Esophagus (tissue), 2 donors: Measurements from ENCODE around the gene FCGR3B. TPM values are rescaled to one million over a fixed set of nuclear protein-coding genes. Genes with fewer than 3 reads are reported as not detected.
"Not testable (repeated sequence)": the region's sequence is repeated elsewhere in the genome, so short reads cannot be mapped to it uniquely, and the experiment has no call there.

Experiments used
- H3K27ac ChIP-seq, 2 donors: one replicate each; pipeline ENCODE4 v1.5.1; 2013; ENCODE audit warnings: low read depth in 2 of 2, mild to moderate bottlenecking in 2 of 2, inconsistent platforms in 1 of 2, low read length in 1 of 2, moderate library complexity in 1 of 2
- H3K27me3 ChIP-seq, 2 donors: one replicate each; pipeline ENCODE4 v1.6.1; 2013; ENCODE audit warnings: low read length in 2 of 2, control low read depth in 1 of 2, mild to moderate bottlenecking in 1 of 2; ENCODE audit not compliant: insufficient read depth in 2 of 2, control insufficient read depth in 1 of 2
- H3K36me3 ChIP-seq, 2 donors: one replicate each; pipeline ENCODE4 v1.6.1; 2013; ENCODE audit warnings: low read length in 1 of 2; ENCODE audit not compliant: control insufficient read depth in 2 of 2, insufficient read depth in 2 of 2
- H3K4me1 ChIP-seq, 2 donors: one replicate each; pipeline ENCODE4 v1.6.1; 2013; ENCODE audit warnings: low read length in 1 of 2; ENCODE audit not compliant: control insufficient read depth in 2 of 2, insufficient read depth in 2 of 2
- H3K4me3 ChIP-seq, 2 donors: one replicate each; pipeline ENCODE4 v1.5.1; 2013; ENCODE audit warnings: low read length in 2 of 2, mild to moderate bottlenecking in 2 of 2, low read depth in 1 of 2, moderate library complexity in 1 of 2
- H3K9me3 ChIP-seq, 2 donors: one replicate each; pipeline ENCODE4 v1.6.1; 2013; ENCODE audit warnings: mild to moderate bottlenecking in 2 of 2, low read depth in 1 of 2, low read length in 1 of 2, moderate library complexity in 1 of 2; ENCODE audit not compliant: control insufficient read depth in 2 of 2, insufficient read depth in 1 of 2
- WGBS, 2 donors: extraction: QIAGEN DNeasy Blood & Tissue Kit; methylation state at CpG; one replicate each; pipeline ENCODE4 v1.1.7; 2013; 5-methylcytosine and 5-hydroxymethylcytosine counted together
- polyA plus RNA-seq, 2 donors: library from polyadenylated mRNA; stranded (reverse); fragments of 200-250 nt; gene quantifications; one replicate each; pipeline ENCODE4 v1.2.3, GENCODE V29; 2013
- donor health status: healthy with polysubstance abuse.
- donor health status: Bipolar disorder and iron deficiency.

The FCGR3B gene
- polyA plus RNA-seq = under 1 TPM; 0.04 to 0.08 TPM

- H3K4me1 ChIP-seq = no peaks in the 10 kb centered on the region
- no peaks in the 10 kb centered on the region for H3K9me3 ChIP-seq
- no peaks in the 10 kb centered on the region for H3K36me3 ChIP-seq
- H3K4me3 ChIP-seq = no peak within 1 kb of the TSS
- no peak within 1 kb of the TSS for H3K27ac ChIP-seq
- H3K27me3 ChIP-seq = no peaks in the 10 kb centered on the region
- 82 to 94% methylated on average over 4 of the region's 4 CpGs for WGBS, 2 donors
Observed at GRCh38 chr1:161631076-161631475, at the start of gene FCGR3B. Gene FCGR3B, minus strand, starts transcription at chr1:161631176. Its CDS starts 82 bp downstream, at chr1:161631094.

- Histone ChIP-seq H3K9me3 (no peaks in the 10 kb centered on the region), H3K4me1 (no peaks in the 10 kb centered on the region), H3K27ac (no peak overlapping the region), H3K27me3 (no peaks in the 10 kb centered on the region), H3K36me3 (no peaks in the 10 kb centered on the region), H3K4me3 (no peak overlapping the region)
- WGBS, 2 donors = 88 to 96% methylated on average over 3 of the region's 3 CpGs
Observed at GRCh38 chr1:161678500-161678899, 47.5 kb upstream of the FCGR3B start.

- no peaks in the 10 kb centered on the region for H3K9me3 ChIP-seq
- no peak overlapping the region for H3K4me3 ChIP-seq
- WGBS, 2 donors = 67 to 71% methylated on average over 5 of the region's 5 CpGs
- no peaks in the 10 kb centered on the region for H3K36me3 ChIP-seq
- no peaks in the 10 kb centered on the region for H3K4me1 ChIP-seq
- no peak overlapping the region for H3K27ac ChIP-seq
- H3K27me3 ChIP-seq = no peaks in the 10 kb centered on the region
Observed at GRCh38 chr1:161676958-161677689, 46.1 kb upstream of the FCGR3B start.

GRCh38 chr1:161676441-161676840 lies 45.5 kb upstream of the FCGR3B start:
- H3K27me3 ChIP-seq = no peaks in the 10 kb centered on the region
- no peaks in the 10 kb centered on the region for H3K36me3 ChIP-seq
- no peak overlapping the region for H3K4me3 ChIP-seq
- H3K27ac ChIP-seq = no peak overlapping the region
- WGBS, 2 donors = 93 to 94% methylated on average over 2 of the region's 2 CpGs
- no peaks in the 10 kb centered on the region for H3K4me1 ChIP-seq
- H3K9me3 ChIP-seq = no peaks in the 10 kb centered on the region

GRCh38 chr1:161674908-161675307 lies 43.9 kb upstream of the FCGR3B start:
- not testable (repeated sequence) for H3K4me3 ChIP-seq, H3K4me1 ChIP-seq, H3K9me3 ChIP-seq, H3K27me3 ChIP-seq, H3K36me3 ChIP-seq, H3K27ac ChIP-seq
- WGBS, 2 donors = 81 to 90% methylated on average over 3 of the region's 3 CpGs

GRCh38 chr1:161674447-161674846 lies 43.5 kb upstream of the FCGR3B start:
- not testable (repeated sequence) for H3K27me3 ChIP-seq, H3K27ac ChIP-seq, H3K36me3 ChIP-seq, H3K4me1 ChIP-seq, H3K4me3 ChIP-seq, H3K9me3 ChIP-seq
- WGBS, 2 donors = 40 to 52% methylated on average over 2 of the region's 3 CpGs

GRCh38 chr1:161673437-161673836 lies 42.5 kb upstream of the FCGR3B start:
- H3K36me3 ChIP-seq, H3K4me1 ChIP-seq, H3K4me3 ChIP-seq, H3K27ac ChIP-seq, H3K27me3 ChIP-seq, H3K9me3 ChIP-seq: not testable (repeated sequence)
- WGBS, 2 donors = 77 to 85% methylated on average over 7 of the region's 7 CpGs

GRCh38 chr1:161671045-161672020 lies 40.4 kb upstream of the FCGR3B start:
- not testable (repeated sequence) for H3K4me3 ChIP-seq, H3K36me3 ChIP-seq, H3K4me1 ChIP-seq, H3K27me3 ChIP-seq, H3K9me3 ChIP-seq, H3K27ac ChIP-seq
- WGBS, 2 donors = 58 to 61% methylated on average over 9 to 11 of the region's 15 CpGs

GRCh38 chr1:161664689-161665088 lies 33.7 kb upstream of the FCGR3B start:
- WGBS, 2 donors = no CpG with 5 or more reads among the region's 4 CpGs
- H3K4me3 ChIP-seq, H3K4me1 ChIP-seq, H3K36me3 ChIP-seq, H3K27ac ChIP-seq, H3K9me3 ChIP-seq, H3K27me3 ChIP-seq: not testable (repeated sequence)
